Measurements from ENCODE around the gene CACNA1H. TPM values are rescaled to one million over a fixed set of nuclear protein-coding genes. Genes with fewer than 3 reads are reported as not detected.

The CACNA1H gene
- total RNA-seq, 1 experiment from 2014 or later: 24.3 TPM

- Histone ChIP-seq H3K9me2 (ENCODE audit: insufficient read depth) (no peaks in the 10 kb centered on the region), H3K4me3 (replicated peaks in 1 of 2; ENCODE audit: low read depth in 1 of 2, low read length in 2 of 2) (peak overlapping the region; percentile 9 to 40; a peak in 2 of 4 replicates), H3K79me2 (ENCODE audit: insufficient read depth, low read length) (no peaks in the 10 kb centered on the region; the same call in 1 of the 2 replicates), H3K36me3 (ENCODE audit: control insufficient read depth in 1 of 2, insufficient read depth in 2 of 2, low read length in 2 of 2) (no peaks in the 10 kb centered on the region), H3K27me3 (ENCODE audit: insufficient read depth, low read length) (no peaks in the 10 kb centered on the region), H3K4me2 (ENCODE audit: low read length) (peak overlapping the region; percentile 79), H3K4me1 (ENCODE audit: control insufficient read depth in 1 of 2, insufficient read depth in 2 of 2, low read length in 2 of 2) (peaks cover 24 to 42% of the 10 kb centered on the region in 2 experiments), H4K20me1 (ENCODE audit: insufficient read depth) (no peaks in the 10 kb centered on the region), H3K27ac (ENCODE audit: low read depth, low read length) (peak overlapping the region; percentile 39; the same call in 1 of the 2 replicates), H3K9me3 (ENCODE audit: control insufficient read depth in 1 of 2, insufficient read depth in 1 of 2, low read depth in 1 of 2, low read length in 2 of 2) (no peaks in the 10 kb centered on the region), H3K9ac (ENCODE audit: low read length) (peak overlapping the region; percentile 53), H2AFZ (ENCODE audit: low read depth, low read length, poor library complexity, severe bottlenecking) (no peak overlapping the region)
- ChIA-PET RAD21 (ENCODE audit: low non-redundant PET in 1 of 2, low total read pairs in 2 of 2, uncharacterized antibody in 2 of 2, unreplicated experiment in 2 of 2) (interaction anchor here in 1 of 2 experiments (0.5 kb wide), 1 partner anchor 17 kb away, joined by 3 read pairs; no protein-coding TSS in a partner anchor), POLR2A (no interaction called here), CTCF (interaction anchor here (1.1 kb wide), 1 partner anchor 11 kb away, joined by 3 read pairs; no protein-coding TSS in a partner anchor)
- TF ChIP-seq CTCF (IDR thresholded peaks at IDR 0.05 in 2 of 3, conservative IDR thresholded peaks at IDR 0.05 in 1 of 3; ENCODE audit: borderline replicate concordance in 1 of 3, insufficient read depth in 1 of 3, low read depth in 2 of 3, low read length in 2 of 3) (peak in 2 of 3 experiments; percentile 45 to 55; a peak in 5 of 6 replicates), POLR2A (IDR thresholded peaks at IDR 0.05; ENCODE audit: borderline replicate concordance, extremely low read depth, insufficient read depth, insufficient read length) (no peak), SRF (IDR thresholded peaks at IDR 0.05; ENCODE audit: low read depth) (no peak)
- no peak for DNase-seq (ENCODE audit: low read depth, low spot score)
- no TSS peak for BruUV-seq (replicated peaks)
- ATAC-seq: peak; percentile 24
- intact Hi-C loops (cut with micrococcal nuclease): no loop called here
Observed at GRCh38 chr16:1181404-1182315, 28.8 kb downstream of the CACNA1H start.

DNA sequence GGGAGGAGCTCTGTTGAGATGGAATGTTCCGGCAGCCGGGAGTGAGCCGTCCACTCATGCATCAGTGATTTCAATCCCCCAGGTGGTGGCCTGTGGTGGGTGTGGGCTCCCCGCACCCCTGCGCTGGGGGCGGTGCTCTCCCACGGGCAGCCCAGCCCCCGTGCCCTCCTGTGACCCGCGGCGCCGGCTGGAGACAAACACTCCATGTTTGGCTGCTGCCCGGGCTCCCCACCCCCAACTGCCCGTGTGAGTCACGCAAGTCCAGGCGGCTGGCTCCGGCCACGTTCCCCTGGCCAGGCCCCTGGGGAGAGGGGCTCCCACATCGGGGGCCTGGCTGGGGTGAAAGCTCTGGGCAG lies 29.4 kb downstream of the CACNA1H start:
- Histone ChIP-seq H3K27ac (ENCODE audit: low read depth, low read length) (peak overlapping the region; percentile 39; the same call in 1 of the 2 replicates), H4K20me1 (ENCODE audit: insufficient read depth) (no peaks in the 10 kb centered on the region), H3K36me3 (ENCODE audit: control insufficient read depth in 1 of 2, insufficient read depth in 2 of 2, low read length in 2 of 2) (no peaks in the 10 kb centered on the region), H3K4me3 (replicated peaks in 1 of 2; ENCODE audit: low read depth in 1 of 2, low read length in 2 of 2) (peak overlapping the region; percentile 9 to 40; a peak in 2 of 4 replicates), H3K9me3 (ENCODE audit: control insufficient read depth in 1 of 2, insufficient read depth in 1 of 2, low read depth in 1 of 2, low read length in 2 of 2) (no peaks in the 10 kb centered on the region), H3K27me3 (ENCODE audit: insufficient read depth, low read length) (no peaks in the 10 kb centered on the region), H3K4me1 (ENCODE audit: control insufficient read depth in 1 of 2, insufficient read depth in 2 of 2, low read length in 2 of 2) (peaks cover 24 to 42% of the 10 kb centered on the region in 2 experiments), H2AFZ (ENCODE audit: low read depth, low read length, poor library complexity, severe bottlenecking) (no peak overlapping the region), H3K9me2 (ENCODE audit: insufficient read depth) (no peaks in the 10 kb centered on the region), H3K9ac (ENCODE audit: low read length) (peak overlapping the region; percentile 53), H3K79me2 (ENCODE audit: insufficient read depth, low read length) (no peaks in the 10 kb centered on the region; the same call in 1 of the 2 replicates), H3K4me2 (ENCODE audit: low read length) (peak overlapping the region; percentile 79)
- BruUV-seq (replicated peaks): no TSS peak
- TF ChIP-seq REST (IDR thresholded peaks at IDR 0.05; ENCODE audit: low read depth) (no peak), ZNF274 (IDR thresholded peaks at IDR 0.05; ENCODE audit: low read depth, low read length) (no peak), TCF7L2 (IDR thresholded peaks at IDR 0.05; ENCODE audit: borderline replicate concordance, extremely low read depth, insufficient read depth, insufficient read length) (no peak), CTCF (IDR thresholded peaks at IDR 0.05 in 2 of 3, conservative IDR thresholded peaks at IDR 0.05 in 1 of 3; ENCODE audit: borderline replicate concordance in 1 of 3, insufficient read depth in 1 of 3, low read depth in 2 of 3, low read length in 2 of 3) (no peak), CBX3 (IDR thresholded peaks at IDR 0.05; ENCODE audit: low read depth) (no peak), SRF (IDR thresholded peaks at IDR 0.05; ENCODE audit: low read depth) (no peak), JUND (IDR thresholded peaks at IDR 0.05) (no peak), EGR1 (IDR thresholded peaks at IDR 0.05; ENCODE audit: low read depth) (no peak)
- ATAC-seq (peak; percentile 67), DNase-seq (ENCODE audit: low read depth, low spot score) (no peak)
- ChIA-PET POLR2A (no interaction called here), CTCF (no interaction called here), RAD21 (ENCODE audit: low non-redundant PET in 1 of 2, low total read pairs in 2 of 2, uncharacterized antibody in 2 of 2, unreplicated experiment in 2 of 2) (no interaction called here)
- intact Hi-C loops (cut with micrococcal nuclease): no loop called here
